CD8-positive, alpha-beta memory T cell (primary cell): ENCODE measurements around the gene MED22. TPM values are rescaled to one million over a fixed set of nuclear protein-coding genes. Genes with fewer than 3 reads are reported as not detected.

Source experiments
- CTCF ChIA-PET: fragments of 350-600 bp; sonication (Branson Sonifier 250); formaldehyde crosslinking; loops from one replicate; lab custom pipeline; 2021; ENCODE audit warnings: antibody characterized with exemption; lab: Charles Lee
- POLR2A ChIA-PET: fragments of 350-600 bp; sonication (Branson Sonifier 250); formaldehyde crosslinking; loops from one replicate; lab custom pipeline; 2021; ENCODE audit warnings: antibody characterized with exemption; lab: Charles Lee
- DNase-seq, 5 donors: peaks; one replicate each; pipeline versions ENCODE4 v3.0.0 to v3.0.0-alpha.2; 2020 to 2022; ENCODE audit warnings: mixed read lengths in 1 of 5
- H3K27ac ChIP-seq: one replicate; pipeline ENCODE4 v1.7.0; 2013; ENCODE audit warnings: low read depth, mild to moderate bottlenecking, low read length, moderate library complexity
- H3K27me3 ChIP-seq: 2 replicates; pipeline ENCODE4 v1.7.0; 2013; ENCODE audit warnings: low read length, mild to moderate bottlenecking; ENCODE audit not compliant: insufficient read depth, poor library complexity, severe bottlenecking
- H3K36me3 ChIP-seq: 2 replicates; pipeline ENCODE4 v1.7.0; 2013; ENCODE audit warnings: mild to moderate bottlenecking, low read length, moderate library complexity; ENCODE audit not compliant: insufficient read depth
- H3K4me1 ChIP-seq: 2 replicates; pipeline ENCODE4 v1.7.0; 2013; ENCODE audit warnings: mild to moderate bottlenecking, low read length, moderate library complexity; ENCODE audit not compliant: insufficient read depth
- H3K4me3 ChIP-seq: 2 replicates; pipeline ENCODE4 v1.7.0; 2013; ENCODE audit warnings: mild to moderate bottlenecking, low read length
- H3K9me3 ChIP-seq: 2 replicates; pipeline ENCODE4 v1.7.0; 2013; ENCODE audit warnings: mild to moderate bottlenecking, low read length
- H3K27ac Mint-ChIP-seq, 8 donors: one replicate each; pipeline ENCODE4 v1.8.0; 2020 to 2021; ENCODE audit warnings: mixed read lengths in 8 of 8, mild to moderate bottlenecking in 6 of 8, inconsistent platforms in 3 of 8, moderate library complexity in 3 of 8
- H3K27me3 Mint-ChIP-seq, 2 donors: one replicate each; pipeline ENCODE4 v1.8.0; 2020 to 2021; ENCODE audit warnings: mixed read lengths in 2 of 2, mild to moderate bottlenecking in 1 of 2, moderate library complexity in 1 of 2
- H3K36me3 Mint-ChIP-seq, 3 donors: one replicate each; pipeline ENCODE4 v1.8.0; 2020 to 2021; ENCODE audit warnings: mixed read lengths in 3 of 3, inconsistent platforms in 1 of 3, mild to moderate bottlenecking in 1 of 3
- H3K4me1 Mint-ChIP-seq, 3 donors: one replicate each; pipeline ENCODE4 v1.8.0; 2020 to 2021; ENCODE audit warnings: mixed read lengths in 3 of 3, inconsistent platforms in 1 of 3, mild to moderate bottlenecking in 1 of 3
- H3K4me3 Mint-ChIP-seq, 7 donors: one replicate each; pipeline ENCODE4 v1.8.0; 2020 to 2021; ENCODE audit warnings: mixed read lengths in 7 of 7, mild to moderate bottlenecking in 6 of 7, moderate library complexity in 4 of 7, inconsistent platforms in 2 of 7
- H3K9me3 Mint-ChIP-seq, 5 donors: one replicate each; pipeline ENCODE4 v1.8.0; 2020 to 2022; ENCODE audit warnings: mixed read lengths in 5 of 5, mild to moderate bottlenecking in 3 of 5, moderate library complexity in 2 of 5, inconsistent platforms in 1 of 5
- polyA plus RNA-seq: library from polyadenylated mRNA; unstranded; fragments of 300-500 nt; fragmentation: Illumina TruSeq; gene quantifications from one replicate; pipeline ENCODE4 v1.2.3, GENCODE V29; 2021
- total RNA-seq, 2 experiments: library from RNA; stranded (reverse); gene quantifications; one replicate each; pipeline ENCODE4 v1.2.3, GENCODE V29; 2021

The MED22 gene
- total and polyA plus RNA-seq, 3 experiments from 2014 or later: 19.0 to 46.3 (median 43.3) TPM

- H3K4me1 Mint-ChIP-seq: no peaks in the 10 kb centered on the region
- Histone ChIP-seq H3K27ac (no peak overlapping the region), H3K27me3 (no peaks in the 10 kb centered on the region), H3K4me3 (no peak overlapping the region), H3K9me3 (no peaks in the 10 kb centered on the region), H3K36me3 (no peaks in the 10 kb centered on the region), H3K4me1 (no peaks in the 10 kb centered on the region)
- no peak overlapping the region for H3K4me3 Mint-ChIP-seq
- no peak overlapping the region for H3K27ac Mint-ChIP-seq
- no peak for DNase-seq
- H3K9me3 Mint-ChIP-seq: no peaks in the 10 kb centered on the region
- ChIA-PET CTCF (no interaction called here), POLR2A (no interaction called here)
- no peaks in the 10 kb centered on the region for H3K36me3 Mint-ChIP-seq
- H3K27me3 Mint-ChIP-seq: peaks cover 17 to 25% of the 10 kb centered on the region in 2 donors
These were observed 38.3 kb downstream of the MED22 start for GRCh38 chr9:133309608-133310007.

- DNase-seq: no peak
- Mint-ChIP-seq H3K9me3 (no peaks in the 10 kb centered on the region), H3K27me3 (peaks cover 15 to 25% of the 10 kb centered on the region in 2 donors), H3K27ac (peak overlapping the region in 1 of 8 donors; percentile 30), H3K4me1 (no peaks in the 10 kb centered on the region), H3K4me3 (no peak overlapping the region), H3K36me3 (no peaks in the 10 kb centered on the region)
- H3K27me3 ChIP-seq: no peaks in the 10 kb centered on the region
- H3K9me3 ChIP-seq: no peaks in the 10 kb centered on the region
- H3K4me1 ChIP-seq: no peaks in the 10 kb centered on the region
- ChIA-PET CTCF (no interaction called here), POLR2A (no interaction called here)
- H3K4me3 ChIP-seq: no peak overlapping the region
- no peak overlapping the region for H3K27ac ChIP-seq
- H3K36me3 ChIP-seq: no peaks in the 10 kb centered on the region
These were observed 40.6 kb downstream of the MED22 start for GRCh38 chr9:133307301-133307700.

- Mint-ChIP-seq H3K27ac (peak overlapping the region in 1 of 8 donors; percentile 58), H3K9me3 (no peaks in the 10 kb centered on the region), H3K4me3 (no peak overlapping the region), H3K4me1 (no peaks in the 10 kb centered on the region), H3K27me3 (peaks cover 15 to 25% of the 10 kb centered on the region in 2 donors), H3K36me3 (no peaks in the 10 kb centered on the region)
- H3K36me3 ChIP-seq: no peaks in the 10 kb centered on the region
- H3K4me1 ChIP-seq: no peaks in the 10 kb centered on the region
- no peaks in the 10 kb centered on the region for H3K27me3 ChIP-seq
- H3K27ac ChIP-seq: no peak overlapping the region
- POLR2A ChIA-PET: no interaction called here
- no peak overlapping the region for H3K4me3 ChIP-seq
- H3K9me3 ChIP-seq: no peaks in the 10 kb centered on the region
- DNase-seq: no peak
- CTCF ChIA-PET: interaction anchor here (0.7 kb wide), 1 partner anchor 181 kb away, joined by 3 read pairs; no protein-coding TSS in a partner anchor
These were observed 41.4 kb downstream of the MED22 start for GRCh38 chr9:133306242-133307204.

GRCh38 chr9:133305731-133306130 lies 42.2 kb downstream of the MED22 start:
- H3K4me3 ChIP-seq: no peak overlapping the region
- DNase-seq: no peak
- Mint-ChIP-seq H3K4me1 (no peaks in the 10 kb centered on the region), H3K4me3 (no peak overlapping the region), H3K36me3 (no peaks in the 10 kb centered on the region), H3K9me3 (no peaks in the 10 kb centered on the region), H3K27ac (no peak overlapping the region), H3K27me3 (peaks cover 15 to 25% of the 10 kb centered on the region in 2 donors)
- no peaks in the 10 kb centered on the region for H3K4me1 ChIP-seq
- no peaks in the 10 kb centered on the region for H3K9me3 ChIP-seq
- no peak overlapping the region for H3K27ac ChIP-seq
- no peaks in the 10 kb centered on the region for H3K36me3 ChIP-seq
- ChIA-PET CTCF (interaction anchor here (0.7 kb wide), 1 partner anchor 182 kb away, joined by 3 read pairs; no protein-coding TSS in a partner anchor), POLR2A (no interaction called here)
- H3K27me3 ChIP-seq: no peaks in the 10 kb centered on the region

- POLR2A ChIA-PET: no interaction called here
- H3K9me3 Mint-ChIP-seq: no peaks in the 10 kb centered on the region
These were observed 43.2 kb downstream of the MED22 start for GRCh38 chr9:133304477-133305377.

GRCh38 chr9:133304158-133304470 lies 43.8 kb downstream of the MED22 start:
- peaks cover 4 to 22% of the 10 kb centered on the region in 2 donors for H3K27me3 Mint-ChIP-seq
- no peaks in the 10 kb centered on the region for H3K9me3 Mint-ChIP-seq
- no peaks in the 10 kb centered on the region for H3K36me3 Mint-ChIP-seq
- H3K4me3 Mint-ChIP-seq: no peak overlapping the region
- no peaks in the 10 kb centered on the region for H3K4me1 Mint-ChIP-seq
- Histone ChIP-seq H3K27me3 (no peaks in the 10 kb centered on the region), H3K36me3 (no peaks in the 10 kb centered on the region), H3K4me1 (no peaks in the 10 kb centered on the region), H3K27ac (no peak overlapping the region), H3K9me3 (no peaks in the 10 kb centered on the region), H3K4me3 (no peak overlapping the region)
- ChIA-PET POLR2A (no interaction called here), CTCF (no interaction called here)
- H3K27ac Mint-ChIP-seq: no peak overlapping the region
- no peak for DNase-seq

More at GRCh38 chr9:133304477-133305377, 43.2 kb downstream of the MED22 start:
- no peak overlapping the region for H3K4me3 Mint-ChIP-seq
- Histone ChIP-seq H3K36me3 (no peaks in the 10 kb centered on the region), H3K27ac (no peak overlapping the region), H3K9me3 (no peaks in the 10 kb centered on the region), H3K4me3 (no peak overlapping the region), H3K4me1 (no peaks in the 10 kb centered on the region), H3K27me3 (no peaks in the 10 kb centered on the region)
- H3K27me3 Mint-ChIP-seq: peaks cover 9 to 24% of the 10 kb centered on the region in 2 donors
- no peaks in the 10 kb centered on the region for H3K36me3 Mint-ChIP-seq
- no peak overlapping the region for H3K27ac Mint-ChIP-seq
- DNase-seq: no peak
- CTCF ChIA-PET: no interaction called here
- H3K4me1 Mint-ChIP-seq: no peaks in the 10 kb centered on the region

- Histone ChIP-seq H3K4me1 (no peaks in the 10 kb centered on the region), H3K9me3 (no peaks in the 10 kb centered on the region), H3K27me3 (no peaks in the 10 kb centered on the region), H3K27ac (no peak overlapping the region), H3K36me3 (no peaks in the 10 kb centered on the region), H3K4me3 (no peak overlapping the region)
- Mint-ChIP-seq H3K4me3 (no peak overlapping the region), H3K27me3 (peaks cover 5 to 21% of the 10 kb centered on the region in 2 donors), H3K4me1 (no peaks in the 10 kb centered on the region), H3K27ac (no peak overlapping the region), H3K9me3 (no peaks in the 10 kb centered on the region), H3K36me3 (no peaks in the 10 kb centered on the region)
- ChIA-PET POLR2A (no interaction called here), CTCF (no interaction called here)
- no peak for DNase-seq
These were observed 44.4 kb downstream of the MED22 start for GRCh38 chr9:133303266-133304157.
